ENCODE measurements around the gene ZNF680.

DNA sequence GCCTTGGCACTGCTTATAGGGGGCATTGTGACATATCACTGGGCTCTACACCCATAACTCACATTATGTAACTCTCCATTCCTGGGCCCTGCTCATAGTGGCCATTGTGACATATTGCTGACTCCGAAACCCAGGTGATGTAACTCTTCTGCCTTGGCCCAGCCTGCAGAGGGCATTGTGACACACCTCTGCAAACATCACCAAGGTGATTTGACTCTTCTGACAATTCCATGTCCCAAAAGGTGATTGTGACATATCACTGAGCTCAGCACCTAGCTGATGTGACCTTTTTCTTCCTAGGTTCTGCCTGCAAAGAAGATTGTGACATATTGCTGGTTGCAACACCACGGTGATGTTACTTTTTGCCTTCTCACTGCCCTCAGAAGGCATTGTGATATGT, 36.5 kb upstream of the ZNF680 start:
- TF ChIP-seq, protein P1, sequence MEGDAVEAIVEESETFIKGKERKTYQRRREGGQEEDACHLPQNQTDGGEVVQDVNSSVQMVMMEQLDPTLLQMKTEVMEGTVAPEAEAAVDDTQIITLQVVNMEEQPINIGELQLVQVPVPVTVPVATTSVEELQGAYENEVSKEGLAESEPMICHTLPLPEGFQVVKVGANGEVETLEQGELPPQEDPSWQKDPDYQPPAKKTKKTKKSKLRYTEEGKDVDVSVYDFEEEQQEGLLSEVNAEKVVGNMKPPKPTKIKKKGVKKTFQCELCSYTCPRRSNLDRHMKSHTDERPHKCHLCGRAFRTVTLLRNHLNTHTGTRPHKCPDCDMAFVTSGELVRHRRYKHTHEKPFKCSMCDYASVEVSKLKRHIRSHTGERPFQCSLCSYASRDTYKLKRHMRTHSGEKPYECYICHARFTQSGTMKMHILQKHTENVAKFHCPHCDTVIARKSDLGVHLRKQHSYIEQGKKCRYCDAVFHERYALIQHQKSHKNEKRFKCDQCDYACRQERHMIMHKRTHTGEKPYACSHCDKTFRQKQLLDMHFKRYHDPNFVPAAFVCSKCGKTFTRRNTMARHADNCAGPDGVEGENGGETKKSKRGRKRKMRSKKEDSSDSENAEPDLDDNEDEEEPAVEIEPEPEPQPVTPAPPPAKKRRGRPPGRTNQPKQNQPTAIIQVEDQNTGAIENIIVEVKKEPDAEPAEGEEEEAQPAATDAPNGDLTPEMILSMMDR (IDR thresholded peaks at IDR 0.05; ENCODE audit: insufficient read depth, low read length) = no peak
- TF ChIP-seq, protein P2, sequence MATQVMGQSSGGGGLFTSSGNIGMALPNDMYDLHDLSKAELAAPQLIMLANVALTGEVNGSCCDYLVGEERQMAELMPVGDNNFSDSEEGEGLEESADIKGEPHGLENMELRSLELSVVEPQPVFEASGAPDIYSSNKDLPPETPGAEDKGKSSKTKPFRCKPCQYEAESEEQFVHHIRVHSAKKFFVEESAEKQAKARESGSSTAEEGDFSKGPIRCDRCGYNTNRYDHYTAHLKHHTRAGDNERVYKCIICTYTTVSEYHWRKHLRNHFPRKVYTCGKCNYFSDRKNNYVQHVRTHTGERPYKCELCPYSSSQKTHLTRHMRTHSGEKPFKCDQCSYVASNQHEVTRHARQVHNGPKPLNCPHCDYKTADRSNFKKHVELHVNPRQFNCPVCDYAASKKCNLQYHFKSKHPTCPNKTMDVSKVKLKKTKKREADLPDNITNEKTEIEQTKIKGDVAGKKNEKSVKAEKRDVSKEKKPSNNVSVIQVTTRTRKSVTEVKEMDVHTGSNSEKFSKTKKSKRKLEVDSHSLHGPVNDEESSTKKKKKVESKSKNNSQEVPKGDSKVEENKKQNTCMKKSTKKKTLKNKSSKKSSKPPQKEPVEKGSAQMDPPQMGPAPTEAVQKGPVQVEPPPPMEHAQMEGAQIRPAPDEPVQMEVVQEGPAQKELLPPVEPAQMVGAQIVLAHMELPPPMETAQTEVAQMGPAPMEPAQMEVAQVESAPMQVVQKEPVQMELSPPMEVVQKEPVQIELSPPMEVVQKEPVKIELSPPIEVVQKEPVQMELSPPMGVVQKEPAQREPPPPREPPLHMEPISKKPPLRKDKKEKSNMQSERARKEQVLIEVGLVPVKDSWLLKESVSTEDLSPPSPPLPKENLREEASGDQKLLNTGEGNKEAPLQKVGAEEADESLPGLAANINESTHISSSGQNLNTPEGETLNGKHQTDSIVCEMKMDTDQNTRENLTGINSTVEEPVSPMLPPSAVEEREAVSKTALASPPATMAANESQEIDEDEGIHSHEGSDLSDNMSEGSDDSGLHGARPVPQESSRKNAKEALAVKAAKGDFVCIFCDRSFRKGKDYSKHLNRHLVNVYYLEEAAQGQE (IDR thresholded peaks at IDR 0.05; ENCODE audit: insufficient replicate concordance, low read depth) = no peak
- no peak for TF ChIP-seq GABPA (IDR thresholded peaks at IDR 0.05; ENCODE audit: low read depth)
